Measurements from ENCODE around the gene PDLIM1. TPM values are rescaled to one million over a fixed set of nuclear protein-coding genes. Genes with fewer than 3 reads are reported as not detected.

Gene PDLIM1
- total and polyA plus RNA-seq, 9 of the 15 experiments (the other 6 are each of a cell fraction or from before 2014, with no cell fraction given): 19.8 to 164 (median 39.1) TPM

GRCh38 chr10:95297402-95297801 is 6.6 kb upstream of the PDLIM1 start (continued):
- TF ChIP-seq RERE (CRISPR knock-in tag; IDR thresholded peaks at IDR 0.05; ENCODE audit: borderline replicate concordance) (no peak), ZNF224 (CRISPR knock-in tag; IDR thresholded peaks at IDR 0.05) (no peak), ZNF175 (CRISPR knock-in tag; IDR thresholded peaks at IDR 0.05; ENCODE audit: low read depth) (no peak), SMARCB1 (IDR thresholded peaks at IDR 0.05; ENCODE audit: insufficient read length, low read depth) (peak; percentile 42), E2F8 (IDR thresholded peaks at IDR 0.05; ENCODE audit: low read depth, partially characterized antibody) (no peak), MNT (conservative IDR thresholded peaks at IDR 0.05) (no peak), CCNT2 (IDR thresholded peaks at IDR 0.05; ENCODE audit: borderline replicate concordance, extremely low read depth, insufficient read length, low read depth, low read length) (peak; percentile 34), TBP (optimal IDR thresholded peaks at IDR 0.05; ENCODE audit: low read depth, low read length) (peak; percentile 72), RAD51 (IDR thresholded peaks at IDR 0.05; ENCODE audit: borderline replicate concordance, low read depth) (no peak), CREB5 (CRISPR knock-in tag; IDR thresholded peaks at IDR 0.05) (no peak), FOXO4 (CRISPR knock-in tag; IDR thresholded peaks at IDR 0.05) (no peak), TFAM (CRISPR knock-in tag; conservative IDR thresholded peaks at IDR 0.05) (no peak), GTF2B (IDR thresholded peaks at IDR 0.05; ENCODE audit: extremely low read depth, insufficient read length) (no peak), CTBP1 (IDR thresholded peaks at IDR 0.05; ENCODE audit: borderline replicate concordance) (peak; percentile 94)

All from K562 (cell line).